MM.1S (cell line): Measurements from ENCODE around the gene USP30.

ENCODE experiments used
- DNase-seq: peaks from one replicate; pipeline ENCODE4 v3.0.0-alpha.2; 2015
- H2AFZ ChIP-seq: fragments of 300-600 bp; sonication (generic); 2 replicates; pipeline ENCODE4 v1.6.0; 2016; ENCODE audit warnings: antibody characterized with exemption, low read length
- H3F3A ChIP-seq: fragments of 300-600 bp; sonication (generic); 2 replicates; pipeline ENCODE4 v1.6.1; 2016; ENCODE audit warnings: mild to moderate bottlenecking, antibody characterized with exemption, low read length, moderate library complexity, mixed read lengths; ENCODE audit not compliant: insufficient read depth
- H3K27ac ChIP-seq: fragments of 300-600 bp; sonication (generic); 2 replicates; pipeline ENCODE4 v1.5.1; 2016; ENCODE audit warnings: mild to moderate bottlenecking, low read length
- H3K27me3 ChIP-seq: fragments of 300-600 bp; sonication (generic); replicated peaks from 2 replicates; pipeline ENCODE4 v1.6.0; 2016; ENCODE audit warnings: low read length; ENCODE audit not compliant: insufficient read depth
- H3K36me3 ChIP-seq: fragments of 300-600 bp; sonication (generic); replicated peaks from 2 replicates; pipeline ENCODE4 v1.6.1; 2016; ENCODE audit warnings: mild to moderate bottlenecking, low read length, mixed read lengths; ENCODE audit not compliant: insufficient read depth
- H3K4me1 ChIP-seq: fragments of 300-600 bp; sonication (generic); 2 replicates; pipeline ENCODE4 v1.6.1; 2016; ENCODE audit warnings: low read length, mixed read lengths
- H3K4me2 ChIP-seq: fragments of 300-600 bp; sonication (generic); 2 replicates; pipeline ENCODE4 v1.6.0; 2016; ENCODE audit warnings: low read depth, low read length
- H3K4me3 ChIP-seq: fragments of 300-600 bp; sonication (generic); 2 replicates; pipeline ENCODE4 v1.5.1; 2016; ENCODE audit warnings: low read length, mixed read lengths
- H3K79me2 ChIP-seq: fragments of 300-600 bp; sonication (generic); 2 replicates; pipeline ENCODE4 v1.6.1; 2016; ENCODE audit warnings: mixed run types, low read length, mixed read lengths
- H3K9ac ChIP-seq: fragments of 300-600 bp; sonication (generic); 2 replicates; pipeline ENCODE4 v1.6.1; 2016; ENCODE audit warnings: low read length, mixed read lengths
- H3K9me2 ChIP-seq: fragments of 300-600 bp; sonication (generic); replicated peaks from 2 replicates; pipeline ENCODE4 v1.6.1; 2016; ENCODE audit warnings: mild to moderate bottlenecking, low read length, mixed read lengths; ENCODE audit not compliant: insufficient read depth
- H3K9me3 ChIP-seq: fragments of 300-600 bp; sonication (generic); replicated peaks from 2 replicates; pipeline ENCODE4 v1.6.1; 2016; ENCODE audit warnings: mild to moderate bottlenecking, low read length, mixed read lengths; ENCODE audit not compliant: insufficient read depth
- H4K20me1 ChIP-seq: fragments of 300-600 bp; sonication (generic); 2 replicates; pipeline ENCODE4 v1.6.1; 2016; ENCODE audit warnings: mild to moderate bottlenecking, low read length, moderate library complexity, mixed read lengths; ENCODE audit not compliant: insufficient read depth
- EZH2 ChIP-seq: fragments of 300-600 bp; sonication (generic); optimal IDR thresholded peaks from 2 replicates; pipeline ENCODE3; 2017; ENCODE audit warnings: low read depth, mild to moderate bottlenecking, antibody characterized with exemption, low read length, mixed read lengths
- EZH2phosphoT487 ChIP-seq: fragments of 300-600 bp; sonication (generic); IDR thresholded peaks from 2 replicates; pipeline ENCODE4 v1.6.1; 2018; ENCODE audit warnings: antibody characterized with exemption, low read length
- TF ChIP-seq, protein P1 (sequence below): fragments of 300-600 bp; sonication (generic); IDR thresholded peaks from 2 replicates; pipeline ENCODE4 v1.5.1; 2016; ENCODE audit warnings: antibody characterized with exemption, low read length, mixed read lengths

Gene USP30

DNA sequence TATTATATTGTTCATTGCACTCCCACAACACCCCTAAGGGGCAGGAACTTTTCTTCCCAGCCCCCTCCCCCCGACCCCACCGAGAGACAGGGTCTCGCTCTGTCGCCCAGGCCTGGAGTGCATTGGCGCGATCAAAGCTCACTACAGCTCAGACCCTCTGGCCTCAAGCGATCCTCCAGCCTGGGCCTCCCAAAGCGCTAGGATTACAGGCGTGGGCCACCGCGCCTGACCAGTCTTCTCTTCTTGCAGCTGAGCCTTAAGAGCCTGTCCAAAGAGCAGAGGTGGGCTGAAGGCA is 44.7 kb downstream of the USP30 start:
- Histone ChIP-seq H3K4me3 (peak overlapping the region; percentile 82), H3K4me2 (peak overlapping the region; percentile 73), H3K9me2 (no peaks in the 10 kb centered on the region), H3K27me3 (no peaks in the 10 kb centered on the region), H3K4me1 (peaks cover 31% of the 10 kb centered on the region), H3F3A (peaks cover 11% of the 10 kb centered on the region), H3K36me3 (peaks cover 9% of the 10 kb centered on the region; the same call in 1 of the 2 replicates), H3K79me2 (peaks cover 50% of the 10 kb centered on the region), H3K27ac (no peak overlapping the region; the same call in 1 of the 2 replicates), H2AFZ (peak overlapping the region; percentile 86), H4K20me1 (no peaks in the 10 kb centered on the region), H3K9me3 (no peaks in the 10 kb centered on the region), H3K9ac (peak overlapping the region; percentile 88; the same call in 1 of the 2 replicates)
- no peak for TF ChIP-seq EZH2phosphoT487
- TF ChIP-seq EZH2: no peak
- TF ChIP-seq, protein P1, sequence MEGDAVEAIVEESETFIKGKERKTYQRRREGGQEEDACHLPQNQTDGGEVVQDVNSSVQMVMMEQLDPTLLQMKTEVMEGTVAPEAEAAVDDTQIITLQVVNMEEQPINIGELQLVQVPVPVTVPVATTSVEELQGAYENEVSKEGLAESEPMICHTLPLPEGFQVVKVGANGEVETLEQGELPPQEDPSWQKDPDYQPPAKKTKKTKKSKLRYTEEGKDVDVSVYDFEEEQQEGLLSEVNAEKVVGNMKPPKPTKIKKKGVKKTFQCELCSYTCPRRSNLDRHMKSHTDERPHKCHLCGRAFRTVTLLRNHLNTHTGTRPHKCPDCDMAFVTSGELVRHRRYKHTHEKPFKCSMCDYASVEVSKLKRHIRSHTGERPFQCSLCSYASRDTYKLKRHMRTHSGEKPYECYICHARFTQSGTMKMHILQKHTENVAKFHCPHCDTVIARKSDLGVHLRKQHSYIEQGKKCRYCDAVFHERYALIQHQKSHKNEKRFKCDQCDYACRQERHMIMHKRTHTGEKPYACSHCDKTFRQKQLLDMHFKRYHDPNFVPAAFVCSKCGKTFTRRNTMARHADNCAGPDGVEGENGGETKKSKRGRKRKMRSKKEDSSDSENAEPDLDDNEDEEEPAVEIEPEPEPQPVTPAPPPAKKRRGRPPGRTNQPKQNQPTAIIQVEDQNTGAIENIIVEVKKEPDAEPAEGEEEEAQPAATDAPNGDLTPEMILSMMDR: no peak
- no peak for DNase-seq

DNA sequence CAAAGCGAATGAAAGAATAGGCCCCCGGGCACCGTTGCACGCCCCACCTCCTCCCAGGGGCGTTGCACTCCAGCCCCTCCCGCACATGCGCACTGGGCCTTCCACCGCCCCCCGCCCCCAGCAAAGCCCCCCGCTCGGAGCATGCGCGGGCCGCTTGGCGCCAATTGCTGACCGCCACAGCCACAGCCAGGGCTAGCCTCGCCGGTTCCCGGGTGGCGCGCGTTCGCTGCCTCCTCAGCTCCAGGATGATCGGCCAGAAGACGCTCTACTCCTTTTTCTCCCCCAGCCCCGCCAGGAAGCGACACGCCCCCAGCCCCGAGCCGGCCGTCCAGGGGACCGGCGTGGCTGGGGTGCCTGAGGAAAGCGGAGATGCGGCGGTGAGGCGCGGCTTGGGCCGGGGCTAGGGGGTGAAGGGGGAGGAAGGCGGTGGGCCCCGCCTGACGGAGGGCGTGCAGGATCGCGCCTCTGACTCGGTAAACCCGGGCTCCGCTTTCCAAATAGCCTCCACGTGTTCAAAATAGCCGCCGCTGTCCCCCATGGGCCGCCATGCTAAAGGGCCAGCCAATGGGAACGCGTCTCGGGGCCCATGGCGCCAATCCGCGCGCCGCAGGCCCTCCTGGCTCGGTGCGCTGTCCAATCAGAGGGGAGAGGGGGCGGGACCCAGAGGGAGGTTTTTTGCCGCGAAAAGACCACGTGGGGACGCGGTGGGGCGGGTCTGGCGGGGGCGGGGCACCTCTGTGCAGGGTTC is 45.2 kb downstream of the USP30 start, which contains the start of gene UNG:
TSS of gene UNG (plus strand) at position 163 of the 748 bp plus-strand sequence. CDS start at position 246, 83 bp downstream.
- peak; percentile 97 for DNase-seq
- peaks cover 26% of the 10 kb centered on the region for H3K4me1 ChIP-seq
- H3K9ac ChIP-seq: peak within 1 kb of the TSS; percentile 88
- peak within 1 kb of the TSS; percentile 67; the same call in 1 of the 2 replicates for H3K27ac ChIP-seq
- H3K79me2 ChIP-seq: peaks cover 50% of the 10 kb centered on the region
- H3K4me3 ChIP-seq: peak within 1 kb of the TSS; percentile 82
- no peaks in the 10 kb centered on the region for H4K20me1 ChIP-seq
- H3K27me3 ChIP-seq: no peaks in the 10 kb centered on the region
- H3K9me2 ChIP-seq: no peaks in the 10 kb centered on the region
- no peaks in the 10 kb centered on the region for H3K9me3 ChIP-seq
- H3F3A ChIP-seq: peaks cover 11% of the 10 kb centered on the region
- peaks cover 9% of the 10 kb centered on the region; the same call in 1 of the 2 replicates for H3K36me3 ChIP-seq
- H2AFZ ChIP-seq: peak within 1 kb of the TSS; percentile 86
- H3K4me2 ChIP-seq: peak within 1 kb of the TSS; percentile 89
- TF ChIP-seq EZH2 (no peak), EZH2phosphoT487 (no peak)
- TF ChIP-seq, protein P1: no peak

DNA sequence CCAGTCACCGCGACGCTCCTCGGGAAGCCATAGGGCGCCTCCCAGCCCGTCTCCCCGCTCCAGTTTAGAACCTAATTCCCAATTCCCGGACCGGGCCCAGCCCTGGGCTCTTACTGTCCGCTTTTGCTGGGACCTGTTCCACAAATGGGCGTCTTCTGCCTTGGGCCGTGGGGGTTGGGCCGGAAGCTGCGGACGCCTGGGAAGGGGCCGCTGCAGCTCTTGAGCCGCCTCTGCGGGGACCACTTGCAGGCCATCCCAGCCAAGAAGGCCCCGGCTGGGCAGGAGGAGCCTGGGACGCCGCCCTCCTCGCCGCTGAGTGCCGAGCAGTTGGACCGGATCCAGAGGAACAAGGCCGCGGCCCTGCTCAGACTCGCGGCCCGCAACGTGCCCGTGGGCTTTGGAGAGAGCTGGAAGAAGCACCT is 45.8 kb downstream of the USP30 start:
- Histone ChIP-seq H4K20me1 (no peaks in the 10 kb centered on the region), H3K79me2 (peaks cover 46% of the 10 kb centered on the region), H3K27me3 (no peaks in the 10 kb centered on the region), H3K9me2 (no peaks in the 10 kb centered on the region), H3K9me3 (no peaks in the 10 kb centered on the region), H3F3A (peaks cover 11% of the 10 kb centered on the region), H3K4me2 (peak overlapping the region; percentile 89), H3K36me3 (peaks cover 9% of the 10 kb centered on the region; the same call in 1 of the 2 replicates), H3K4me3 (peak overlapping the region; percentile 82), H3K9ac (peak overlapping the region; percentile 73), H2AFZ (peak overlapping the region; percentile 65), H3K4me1 (peaks cover 21% of the 10 kb centered on the region), H3K27ac (peak overlapping the region; percentile 11; the same call in 1 of the 2 replicates)
- TF ChIP-seq EZH2phosphoT487 (no peak), EZH2 (no peak)
- TF ChIP-seq, protein P1: no peak
- DNase-seq: peak; percentile 38
